Endodermal cell (in vitro differentiated cells): ENCODE data around the gene MAP4K3. TPM values are rescaled to one million over a fixed set of nuclear protein-coding genes. Genes with fewer than 3 reads are reported as not detected.
"Not testable (repeated sequence)": the region's sequence is repeated elsewhere in the genome, so short reads cannot be mapped to it uniquely, and the experiment has no call there.

Experiments used
- DNase-seq: peaks from one replicate; pipeline ENCODE4 v3.0.0-alpha.2; 2017
- H3K27ac ChIP-seq: 2 replicates; pipeline ENCODE4 v1.5.1; 2013; ENCODE audit warnings: mild to moderate bottlenecking, low read depth, low read length, moderate library complexity
- H3K27me3 ChIP-seq: 2 replicates; pipeline ENCODE4 v1.6.1; 2013; ENCODE audit warnings: mild to moderate bottlenecking, low read length, moderate library complexity; ENCODE audit not compliant: insufficient read depth, control insufficient read depth, poor library complexity, severe bottlenecking
- H3K36me3 ChIP-seq: 2 replicates; pipeline ENCODE4 v1.7.0; 2013; ENCODE audit warnings: mild to moderate bottlenecking, low read length, moderate library complexity; ENCODE audit not compliant: control insufficient read depth, insufficient read depth
- H3K4me1 ChIP-seq: one replicate; pipeline ENCODE4 v1.7.0; 2013; ENCODE audit warnings: low read length; ENCODE audit not compliant: control insufficient read depth, insufficient read depth
- H3K4me3 ChIP-seq: 2 replicates; pipeline ENCODE4 v1.5.1; 2013; ENCODE audit warnings: mild to moderate bottlenecking, low read length, moderate library complexity
- H3K9ac ChIP-seq: 2 replicates; pipeline ENCODE4 v1.6.1; 2013; ENCODE audit warnings: mild to moderate bottlenecking, low read length, moderate library complexity; ENCODE audit not compliant: poor library complexity, severe bottlenecking; ENCODE audit errors: extremely low read depth
- H3K9me3 ChIP-seq: 2 replicates; pipeline ENCODE4 v1.6.1; 2013; ENCODE audit warnings: mild to moderate bottlenecking, low read length, moderate library complexity; ENCODE audit not compliant: control insufficient read depth
- H3K27ac Mint-ChIP-seq: 2 replicates; pipeline ENCODE4 v1.8.0; 2020; ENCODE audit warnings: mixed read lengths
- H3K27me3 Mint-ChIP-seq: 2 replicates; pipeline ENCODE4 v1.8.0; 2021; ENCODE audit warnings: mild to moderate bottlenecking, mixed read lengths; ENCODE audit not compliant: insufficient read depth
- H3K36me3 Mint-ChIP-seq: 2 replicates; pipeline ENCODE4 v1.8.0; 2020; ENCODE audit warnings: low read depth, mixed read lengths
- H3K4me1 Mint-ChIP-seq: 2 replicates; pipeline ENCODE4 v1.8.0; 2020; ENCODE audit warnings: mixed read lengths
- H3K4me3 Mint-ChIP-seq: 2 replicates; pipeline ENCODE4 v1.8.0; 2020; ENCODE audit warnings: mild to moderate bottlenecking, moderate library complexity, mixed read lengths
- H3K9me3 Mint-ChIP-seq: 2 replicates; pipeline ENCODE4 v1.8.0; 2020; ENCODE audit warnings: mild to moderate bottlenecking, mixed read lengths
- WGBS, 2 experiments: methylation state at CpG; one replicate each; pipeline versions ENCODE4 v1.1.5 to v1.1.7; 2013; ENCODE audit warnings: missing lambda C conversion rate in 2 of 2, mixed read lengths in 1 of 2; ENCODE audit not compliant: insufficient coverage in 1 of 2, insufficient read length in 1 of 2; 5-methylcytosine and 5-hydroxymethylcytosine counted together
- total RNA-seq, 2 donors: library from RNA; stranded (reverse); fragmentation: NEBNext Ultra II Directional in 1 of 2; extraction: Animal tissue kit (Norgen Biotek cat#: 25700) in 1 of 2; gene quantifications; 2 replicates in 1 of 2; 3 replicates in 1 of 2; pipeline ENCODE4 v1.2.1, GENCODE V29; 2021
- TF ChIP-seq, protein P1 (sequence below): fragments of 200-600 bp; sonication (generic); conservative IDR thresholded peaks from 2 replicates; pipeline ENCODE4 v1.5.0; 2021; ENCODE audit warnings: antibody characterized with exemption, mild to moderate bottlenecking

Gene MAP4K3
- total RNA-seq, 2 donors from 2014 or later, result 39.1 to 45.5 TPM

DNA sequence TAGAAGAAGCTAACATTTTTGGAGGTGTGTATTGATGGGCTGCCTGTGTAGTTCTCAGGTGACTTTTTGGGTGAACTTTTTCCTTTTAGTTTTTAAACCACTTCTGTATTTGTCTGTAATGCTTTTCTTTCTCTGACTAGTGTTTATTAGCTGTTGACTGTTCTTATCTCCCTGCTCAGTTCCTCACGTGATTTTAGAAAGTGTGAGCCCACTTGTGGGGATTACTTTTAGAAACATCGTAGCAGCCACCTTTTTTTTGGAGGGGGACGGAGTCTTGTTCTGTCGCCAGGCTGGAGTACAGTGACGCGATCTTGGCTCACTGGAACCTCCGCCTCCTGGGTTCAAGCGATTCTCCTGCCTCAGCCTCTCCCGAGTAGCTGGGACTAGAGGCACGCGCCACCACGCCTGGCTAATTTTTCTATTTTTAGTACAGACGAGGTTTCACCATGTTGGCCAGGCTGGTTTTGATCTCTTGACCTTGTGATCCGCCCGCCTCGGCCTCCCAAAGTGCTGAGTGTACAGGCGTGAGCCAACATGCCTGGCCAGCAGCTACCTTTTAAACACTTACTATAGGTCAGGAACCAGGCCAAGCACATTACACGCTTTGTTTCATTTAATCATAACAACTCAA lies 184.1 kb downstream of the MAP4K3 start:
- H3K27ac Mint-ChIP-seq, result no peak overlapping the region
- peaks cover 86% of the 10 kb centered on the region for H3K36me3 ChIP-seq
- TF ChIP-seq, protein P1, sequence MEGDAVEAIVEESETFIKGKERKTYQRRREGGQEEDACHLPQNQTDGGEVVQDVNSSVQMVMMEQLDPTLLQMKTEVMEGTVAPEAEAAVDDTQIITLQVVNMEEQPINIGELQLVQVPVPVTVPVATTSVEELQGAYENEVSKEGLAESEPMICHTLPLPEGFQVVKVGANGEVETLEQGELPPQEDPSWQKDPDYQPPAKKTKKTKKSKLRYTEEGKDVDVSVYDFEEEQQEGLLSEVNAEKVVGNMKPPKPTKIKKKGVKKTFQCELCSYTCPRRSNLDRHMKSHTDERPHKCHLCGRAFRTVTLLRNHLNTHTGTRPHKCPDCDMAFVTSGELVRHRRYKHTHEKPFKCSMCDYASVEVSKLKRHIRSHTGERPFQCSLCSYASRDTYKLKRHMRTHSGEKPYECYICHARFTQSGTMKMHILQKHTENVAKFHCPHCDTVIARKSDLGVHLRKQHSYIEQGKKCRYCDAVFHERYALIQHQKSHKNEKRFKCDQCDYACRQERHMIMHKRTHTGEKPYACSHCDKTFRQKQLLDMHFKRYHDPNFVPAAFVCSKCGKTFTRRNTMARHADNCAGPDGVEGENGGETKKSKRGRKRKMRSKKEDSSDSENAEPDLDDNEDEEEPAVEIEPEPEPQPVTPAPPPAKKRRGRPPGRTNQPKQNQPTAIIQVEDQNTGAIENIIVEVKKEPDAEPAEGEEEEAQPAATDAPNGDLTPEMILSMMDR, result no peak

GRCh38 chr2:39247512-39248043 lies 189.5 kb downstream of the MAP4K3 start:
- H3K36me3 Mint-ChIP-seq, result peaks cover 47% of the 10 kb centered on the region
- no peaks in the 10 kb centered on the region for H3K4me1 Mint-ChIP-seq
- DNase-seq, result no peak
- Histone ChIP-seq H3K4me3 (no peak overlapping the region), H3K9ac (no peak overlapping the region), H3K4me1 (no peaks in the 10 kb centered on the region), H3K27me3 (no peaks in the 10 kb centered on the region), H3K27ac (no peak overlapping the region), H3K36me3 (peaks cover 49% of the 10 kb centered on the region), H3K9me3 (peaks cover 22% of the 10 kb centered on the region)
- H3K9me3 Mint-ChIP-seq, result peaks cover 38% of the 10 kb centered on the region
- TF ChIP-seq, protein P1, result no peak
- no peak overlapping the region for H3K4me3 Mint-ChIP-seq
- H3K27ac Mint-ChIP-seq, result no peak overlapping the region
- H3K27me3 Mint-ChIP-seq, result no peaks in the 10 kb centered on the region
- WGBS, 2 experiments, result 80 to 100% methylated on average over 2 to 6 of the region's 6 CpGs

More for the DNA sequence above, 184.1 kb downstream of the MAP4K3 start:
- no peaks in the 10 kb centered on the region for H3K4me1 ChIP-seq
- WGBS, 2 experiments, result 90 to 96% methylated on average over 14 to 18 of the region's 18 CpGs
- Mint-ChIP-seq H3K4me1 (no peaks in the 10 kb centered on the region), H3K4me3 (no peak overlapping the region), H3K9me3 (peaks cover 19% of the 10 kb centered on the region), H3K36me3 (peaks cover 65% of the 10 kb centered on the region), H3K27me3 (no peaks in the 10 kb centered on the region)
- H3K27ac ChIP-seq, result no peak overlapping the region
- DNase-seq, result no peak
- no peaks in the 10 kb centered on the region for H3K27me3 ChIP-seq
- peaks cover 22% of the 10 kb centered on the region for H3K9me3 ChIP-seq
- H3K9ac ChIP-seq, result no peak overlapping the region
- no peak overlapping the region for H3K4me3 ChIP-seq

GRCh38 chr2:39246382-39246980 lies 190.6 kb downstream of the MAP4K3 start:
- Mint-ChIP-seq H3K27ac (no peak overlapping the region), H3K4me1 (peaks cover 3% of the 10 kb centered on the region), H3K4me3 (no peak overlapping the region), H3K9me3 (peaks cover 36% of the 10 kb centered on the region), H3K27me3 (no peaks in the 10 kb centered on the region), H3K36me3 (peaks cover 36% of the 10 kb centered on the region)
- TF ChIP-seq, protein P1, result no peak
- Histone ChIP-seq H3K9me3 (peaks cover 14% of the 10 kb centered on the region), H3K36me3 (peaks cover 38% of the 10 kb centered on the region), H3K27ac (no peak overlapping the region), H3K4me1 (no peaks in the 10 kb centered on the region), H3K9ac (no peak overlapping the region), H3K4me3 (no peak overlapping the region), H3K27me3 (no peaks in the 10 kb centered on the region)
- WGBS, 2 experiments, result 94 to 100% methylated on average over 1 of the region's 1 CpG
- DNase-seq, result no peak

GRCh38 chr2:39244963-39245625 lies 192.0 kb downstream of the MAP4K3 start:
- not testable (repeated sequence) for H3K4me3 ChIP-seq, H3K27me3 ChIP-seq, H3K4me3 Mint-ChIP-seq, H3K4me1 ChIP-seq, H3K9me3 ChIP-seq, DNase-seq, H3K9ac ChIP-seq, H3K27ac ChIP-seq, H3K27me3 Mint-ChIP-seq, H3K4me1 Mint-ChIP-seq
- WGBS, 2 experiments, result 92 to 96% methylated on average over 21 to 31 of the region's 31 CpGs
- Mint-ChIP-seq H3K36me3 (peaks cover 22% of the 10 kb centered on the region), H3K27ac (peak overlapping the region; percentile 62), H3K9me3 (peaks cover 26% of the 10 kb centered on the region)
- peaks cover 24% of the 10 kb centered on the region for H3K36me3 ChIP-seq
